ENCODE measurements around the gene TPM2. TPM values are rescaled to one million over a fixed set of nuclear protein-coding genes. Genes with fewer than 3 reads are reported as not detected.

Gene TPM2
- total and polyA plus RNA-seq, 9 of the 15 experiments (the other 6 are each of a cell fraction or from before 2014, with no cell fraction given) = 0.28 to 16.1 (median 4.5) TPM

DNA sequence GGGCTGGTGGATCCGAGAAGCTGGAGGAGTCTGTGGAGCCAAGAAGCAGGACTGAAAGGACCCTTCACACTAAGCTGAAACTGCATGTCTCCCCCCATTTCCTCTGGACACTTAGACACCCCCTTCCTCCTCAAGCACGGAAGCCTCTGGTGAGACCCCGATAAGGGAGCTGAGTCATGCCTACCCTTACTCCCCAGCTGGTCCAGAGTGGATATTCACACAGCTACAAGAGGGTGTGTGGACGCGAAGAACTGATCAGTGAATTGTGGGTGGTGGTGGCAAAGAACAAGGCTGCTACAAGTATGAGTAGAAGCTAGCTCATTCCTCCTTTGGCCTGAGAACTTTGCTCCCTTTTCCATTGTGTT, 37.9 kb upstream of the TPM2 start (continued):
- TF ChIP-seq UBTF (IDR thresholded peaks at IDR 0.05; ENCODE audit: borderline replicate concordance in 1 of 2, low read depth in 2 of 2, low read length in 2 of 2) (no peak), COPS2 (conservative IDR thresholded peaks at IDR 0.05) (no peak), ZNF23 (CRISPR knock-in tag; IDR thresholded peaks at IDR 0.05) (no peak), ETV6 (IDR thresholded peaks at IDR 0.05; ENCODE audit: borderline replicate concordance in 1 of 2, low read depth in 2 of 2, low read length in 1 of 2) (no peak; a peak in 1 of 4 replicates), ETV6 (CRISPR knock-in tag; IDR thresholded peaks at IDR 0.05; ENCODE audit: borderline replicate concordance) (no peak), KLF6 (CRISPR knock-in tag; IDR thresholded peaks at IDR 0.05; ENCODE audit: borderline replicate concordance) (no peak), SREBF1 (IDR thresholded peaks at IDR 0.05; ENCODE audit: borderline replicate concordance, low read depth, low read length) (no peak), XRCC3 (IDR thresholded peaks at IDR 0.05) (no peak), JUNB (CRISPR knock-in tag; conservative IDR thresholded peaks at IDR 0.05) (no peak), NFRKB (IDR thresholded peaks at IDR 0.05; ENCODE audit: low read depth) (no peak), ZNF274 (IDR thresholded peaks at IDR 0.05; ENCODE audit: borderline replicate concordance, low read depth, low read length) (no peak), RB1 (IDR thresholded peaks at IDR 0.05; ENCODE audit: low read depth) (no peak), ZMIZ1 (IDR thresholded peaks at IDR 0.05; ENCODE audit: low read depth in 2 of 2, low read length in 2 of 2) (no peak), SPI1 (IDR thresholded peaks at IDR 0.05; ENCODE audit: borderline replicate concordance, low read depth, low read length) (peak; percentile 26; the same call in 1 of the 2 replicates), ZNF445 (CRISPR knock-in tag; IDR thresholded peaks at IDR 0.05; ENCODE audit: low read depth) (no peak), SIX5 (IDR thresholded peaks at IDR 0.05; ENCODE audit: borderline replicate concordance in 1 of 2, insufficient read depth in 1 of 2, low read depth in 1 of 2, low read length in 2 of 2) (no peak), POLR2B (IDR thresholded peaks at IDR 0.05; ENCODE audit: low read depth, partially characterized antibody) (no peak), RBM22 (IDR thresholded peaks at IDR 0.05; ENCODE audit: low read depth, low read length, poor library complexity, severe bottlenecking) (no peak), PRMT5 (CRISPR knock-in tag; IDR thresholded peaks at IDR 0.05) (no peak), TAF9B (IDR thresholded peaks at IDR 0.05; ENCODE audit: partially characterized antibody) (peak; percentile 24), TRIM28 (IDR thresholded peaks at IDR 0.05) (no peak), SIN3A (IDR thresholded peaks at IDR 0.05; ENCODE audit: borderline replicate concordance in 2 of 2, control insufficient read depth in 1 of 2, low read depth in 2 of 2, low read length in 2 of 2) (no peak), ETS2 (tag; IDR thresholded peaks at IDR 0.05; ENCODE audit: borderline replicate concordance, poor library complexity, severe bottlenecking) (no peak)
- TF ChIP-seq, protein P1, sequence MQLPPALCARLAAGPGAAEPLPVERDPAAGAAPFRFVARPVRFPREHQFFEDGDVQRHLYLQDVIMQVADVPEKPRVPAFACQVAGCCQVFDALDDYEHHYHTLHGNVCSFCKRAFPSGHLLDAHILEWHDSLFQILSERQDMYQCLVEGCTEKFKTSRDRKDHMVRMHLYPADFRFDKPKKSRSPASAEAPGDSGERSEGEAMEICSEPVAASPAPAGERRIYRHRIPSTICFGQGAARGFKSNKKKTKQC (CRISPR knock-in tag; IDR thresholded peaks at IDR 0.05) = no peak
